Measurements from ENCODE around the gene AVEN.
"Not testable (repeated sequence)": the region's sequence is repeated elsewhere in the genome, so short reads cannot be mapped to it uniquely, and the experiment has no call there.

AVEN gene

DNA sequence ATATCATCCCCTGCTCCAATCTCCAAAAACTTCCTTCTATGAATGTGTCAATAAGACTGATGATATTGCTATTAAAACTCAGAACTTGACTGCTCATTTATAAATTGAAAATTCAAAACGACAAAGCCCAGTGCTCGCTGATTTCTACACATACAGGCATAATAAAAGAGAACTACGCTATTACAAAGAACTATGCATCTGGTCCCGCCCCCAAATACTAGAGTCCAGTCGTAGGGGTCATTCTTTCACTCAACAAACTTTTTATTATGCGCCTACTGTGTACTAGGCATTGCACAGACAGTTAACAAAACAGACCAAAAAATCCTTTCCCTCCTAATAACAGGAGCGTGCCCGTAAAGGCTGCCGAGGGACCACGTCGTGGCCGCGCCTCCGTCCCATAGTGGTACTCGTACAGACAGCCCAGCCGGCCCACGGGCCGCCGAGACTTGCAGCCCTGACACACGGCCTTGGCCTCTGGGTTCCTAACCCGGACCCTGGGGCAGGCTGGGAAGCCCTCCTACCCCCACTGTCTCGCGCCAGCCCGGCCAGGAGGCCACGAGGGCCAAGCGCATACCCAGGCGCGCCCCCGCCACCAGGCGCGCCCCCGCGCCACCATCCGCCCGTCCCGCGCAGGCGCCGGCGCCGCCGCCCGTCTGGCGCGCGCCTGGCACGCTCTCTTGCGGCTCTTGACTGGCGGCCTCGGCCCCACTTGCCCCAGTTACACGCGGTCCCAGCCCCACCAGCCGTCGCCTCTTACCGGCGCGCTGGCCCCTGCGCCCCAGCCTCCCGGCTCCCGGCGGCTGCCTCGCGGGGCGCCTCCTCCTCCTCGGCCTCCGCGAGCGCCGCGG lies 757 bp downstream of the AVEN start:
- peak; percentile 73 for DNase-seq

DNA sequence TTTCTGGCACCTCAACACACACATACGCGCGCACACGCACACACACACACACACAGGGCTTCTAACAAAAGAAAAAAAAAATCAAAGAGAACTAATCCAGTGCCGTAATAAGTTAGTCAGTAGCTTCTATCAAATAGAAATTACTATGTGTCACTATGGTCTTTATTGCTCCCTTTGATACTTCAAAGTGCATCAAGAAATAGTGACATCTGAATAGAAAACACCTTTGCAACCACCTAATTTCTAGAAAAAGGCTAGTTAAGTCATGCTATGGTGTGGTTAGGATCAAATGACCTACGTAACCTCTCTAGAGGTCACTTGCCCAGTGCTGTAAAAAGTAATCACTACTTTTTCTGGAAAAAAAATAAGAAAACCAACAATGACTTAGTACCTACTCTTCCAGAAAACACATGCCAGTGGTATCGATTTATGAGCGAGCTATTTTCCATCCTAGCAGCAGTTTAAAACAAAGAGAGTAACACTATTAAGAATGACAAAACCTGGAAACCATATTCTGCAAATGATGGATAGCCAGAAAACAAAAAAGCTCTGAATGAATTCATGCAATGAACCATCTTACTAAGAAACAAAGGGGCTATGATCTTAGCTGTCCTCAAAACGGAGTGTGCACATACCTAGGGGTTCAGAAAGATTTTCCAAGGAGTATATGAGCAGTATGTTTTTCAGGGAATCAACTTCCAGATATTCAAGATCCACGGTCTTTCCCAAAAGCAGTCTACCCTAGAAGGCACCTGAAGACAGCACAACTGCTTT lies 6.8 kb downstream of the AVEN start:
- no peak for DNase-seq

DNA sequence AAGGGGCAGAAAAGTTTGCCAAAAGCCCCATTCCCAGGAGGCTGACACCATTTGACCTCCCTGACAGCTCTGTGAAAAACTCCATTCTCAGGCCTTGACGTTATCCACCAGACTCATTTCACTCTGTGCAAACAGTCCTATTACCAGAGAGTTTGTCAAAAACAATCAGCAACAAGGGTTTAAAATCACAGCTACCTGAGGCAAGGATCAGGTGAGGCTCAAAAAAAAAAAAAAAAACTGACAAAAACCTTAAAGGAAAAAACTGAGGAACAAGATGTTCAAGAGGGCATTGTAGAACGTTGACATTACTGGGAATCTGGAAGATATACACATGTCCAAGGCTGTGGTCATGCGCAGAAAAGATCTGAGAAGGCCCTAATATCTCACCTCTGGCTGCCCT lies 11.4 kb downstream of the AVEN start:
- DNase-seq = no peak

DNA sequence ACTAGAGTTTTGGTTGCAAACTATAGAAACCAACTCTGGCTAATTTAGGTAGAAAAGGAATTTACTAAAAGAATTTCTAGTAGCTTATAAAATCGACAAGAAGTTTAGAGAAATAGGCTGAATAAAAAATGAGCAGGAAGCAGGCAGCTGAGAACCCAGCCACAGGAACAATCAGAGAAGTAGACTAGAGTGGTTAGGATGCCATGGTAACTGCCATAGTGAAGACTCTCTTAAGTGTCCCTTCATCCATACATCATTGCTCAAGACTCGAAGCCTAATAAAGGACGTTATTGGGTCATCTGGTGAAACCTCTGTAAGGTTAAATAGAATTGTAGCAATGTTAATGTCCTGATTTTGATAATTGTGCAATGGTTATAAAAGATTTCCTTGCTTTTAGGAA lies 13.8 kb downstream of the AVEN start:
- DNase-seq = no peak

DNA sequence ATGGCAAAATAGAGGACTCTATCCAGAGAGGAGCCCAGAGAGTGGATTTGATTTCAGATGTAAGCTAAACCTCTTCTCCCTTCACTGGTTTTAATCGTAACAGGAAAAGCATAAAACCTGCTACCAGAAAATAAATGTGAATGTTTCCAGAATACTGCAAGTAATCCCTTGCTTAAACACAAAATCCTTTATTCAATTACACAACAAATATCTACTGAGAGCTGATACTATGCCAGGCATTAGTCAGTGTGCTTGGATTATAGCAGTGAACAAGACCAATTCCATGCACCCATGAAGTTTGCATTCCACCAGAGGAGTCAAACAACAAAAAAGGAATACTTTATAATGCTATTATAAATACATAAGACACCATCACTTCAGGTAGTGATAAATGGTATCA lies 15.1 kb downstream of the AVEN start:
- DNase-seq = no peak

DNA sequence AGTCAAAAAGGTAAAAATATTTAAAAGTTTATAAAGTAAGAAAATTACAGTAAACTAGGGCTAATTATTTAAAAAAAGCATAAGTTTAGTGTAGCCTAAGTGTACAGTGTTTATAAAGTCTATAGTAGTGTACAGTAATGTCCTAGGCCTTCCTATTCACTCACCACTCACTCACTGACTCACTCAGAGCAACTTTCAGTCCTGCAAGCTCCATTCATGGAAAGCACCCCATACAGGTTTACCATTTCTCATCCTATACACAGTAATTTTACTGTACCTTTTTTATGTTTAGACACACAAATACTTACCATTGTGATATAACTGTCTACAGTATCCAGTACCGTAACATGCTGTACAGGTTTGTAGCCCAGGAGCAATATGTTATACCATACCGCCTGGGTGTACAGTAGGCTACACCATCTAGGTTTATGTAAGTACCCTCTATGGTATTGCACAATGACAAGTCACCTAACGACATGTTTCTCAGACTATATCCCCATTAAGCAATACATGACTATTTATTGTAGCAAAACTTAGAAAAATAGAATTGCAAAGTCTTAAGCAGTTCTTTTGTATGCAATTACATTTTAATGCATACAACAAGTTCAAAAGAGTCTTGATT lies 19.5 kb downstream of the AVEN start:
- no peak for DNase-seq

DNA sequence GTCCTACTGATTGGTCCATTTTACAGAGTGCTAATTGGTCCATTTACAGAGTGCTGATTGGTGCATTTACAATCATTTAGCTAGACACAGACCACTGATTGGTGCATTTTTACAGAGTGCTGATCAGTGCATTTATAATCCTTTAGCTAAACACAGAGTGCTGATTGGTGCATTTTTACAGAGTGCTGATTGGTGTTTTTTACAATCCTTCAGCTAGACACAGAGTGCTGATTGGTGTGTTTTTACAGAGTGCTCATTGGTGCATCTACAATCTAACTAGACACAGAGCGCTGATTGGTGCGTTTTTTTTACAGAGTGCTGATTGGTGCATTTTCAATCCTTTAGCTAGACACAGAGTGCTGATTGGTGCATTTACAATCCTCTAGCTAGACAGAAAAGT lies 20.3 kb downstream of the AVEN start:
- DNase-seq = not testable (repeated sequence)

DNA sequence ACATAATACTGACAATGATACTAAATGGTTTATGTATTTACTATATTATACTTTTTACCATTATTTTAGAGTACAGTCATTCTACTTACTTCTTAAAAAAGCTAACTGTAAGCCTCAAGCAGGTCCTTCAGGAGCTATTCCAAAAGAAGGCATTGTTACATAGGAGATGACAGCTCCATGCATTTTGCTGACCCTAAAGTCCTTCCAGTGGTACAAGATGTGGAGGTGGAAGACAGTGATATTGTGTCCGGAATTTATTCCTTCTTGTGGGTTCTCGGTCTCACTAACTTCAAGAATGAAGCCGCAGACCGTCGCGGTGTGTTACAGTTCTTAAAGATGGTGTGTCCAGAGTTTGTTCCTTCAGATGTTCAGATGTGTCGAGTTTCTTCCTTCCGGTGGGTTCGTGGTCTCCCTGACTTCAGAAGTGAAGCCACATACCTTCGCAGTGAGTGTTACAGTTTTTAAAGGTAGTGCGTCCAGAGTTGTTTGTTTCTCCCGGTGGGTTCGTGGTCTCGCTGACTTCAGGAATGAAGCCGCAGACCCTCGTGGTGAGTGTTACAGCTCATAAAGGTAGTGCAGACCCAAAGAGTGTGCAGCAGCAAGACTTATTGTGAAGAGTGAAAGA lies 20.9 kb downstream of the AVEN start:
- peak; percentile 33 for DNase-seq

DNA sequence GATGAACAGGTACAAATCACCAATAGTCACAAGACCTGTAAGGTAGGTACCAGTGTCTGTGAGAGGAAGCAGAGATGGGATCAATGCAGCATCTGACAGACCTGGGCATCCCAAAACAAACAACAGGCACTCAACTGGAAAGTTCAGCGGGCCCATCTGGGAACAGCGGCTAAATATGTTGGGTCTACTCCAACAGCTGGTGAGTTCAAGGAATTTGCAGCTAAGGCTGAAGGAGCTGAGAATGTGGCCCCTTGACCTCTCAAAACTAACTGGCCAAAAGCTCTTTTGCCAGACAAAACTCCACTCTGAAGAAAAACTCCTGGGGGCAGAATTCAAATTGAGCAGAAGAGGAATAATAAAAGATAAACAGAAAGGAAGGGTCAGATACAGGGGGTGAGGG lies 24.4 kb downstream of the AVEN start:
- DNase-seq = no peak

DNA sequence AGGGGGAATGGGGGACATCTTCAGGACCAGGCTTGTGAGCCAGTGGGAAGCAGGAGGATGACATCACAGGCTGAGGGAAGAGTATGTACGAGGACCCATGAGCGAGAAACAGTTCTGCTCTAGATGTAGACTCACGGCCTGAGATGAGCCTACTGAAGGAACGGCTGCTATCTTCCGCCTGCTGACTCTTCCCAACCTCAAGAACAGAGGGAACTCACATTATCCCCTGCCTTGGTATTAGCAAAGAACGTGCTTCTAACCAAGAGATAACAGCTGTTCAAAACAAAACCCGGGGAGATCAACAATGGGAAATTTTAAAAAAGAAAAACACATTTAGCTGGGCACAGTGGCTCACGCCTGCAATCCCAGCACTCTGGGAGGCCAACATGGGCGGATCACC lies 25.3 kb downstream of the AVEN start:
- DNase-seq = no peak

DNA sequence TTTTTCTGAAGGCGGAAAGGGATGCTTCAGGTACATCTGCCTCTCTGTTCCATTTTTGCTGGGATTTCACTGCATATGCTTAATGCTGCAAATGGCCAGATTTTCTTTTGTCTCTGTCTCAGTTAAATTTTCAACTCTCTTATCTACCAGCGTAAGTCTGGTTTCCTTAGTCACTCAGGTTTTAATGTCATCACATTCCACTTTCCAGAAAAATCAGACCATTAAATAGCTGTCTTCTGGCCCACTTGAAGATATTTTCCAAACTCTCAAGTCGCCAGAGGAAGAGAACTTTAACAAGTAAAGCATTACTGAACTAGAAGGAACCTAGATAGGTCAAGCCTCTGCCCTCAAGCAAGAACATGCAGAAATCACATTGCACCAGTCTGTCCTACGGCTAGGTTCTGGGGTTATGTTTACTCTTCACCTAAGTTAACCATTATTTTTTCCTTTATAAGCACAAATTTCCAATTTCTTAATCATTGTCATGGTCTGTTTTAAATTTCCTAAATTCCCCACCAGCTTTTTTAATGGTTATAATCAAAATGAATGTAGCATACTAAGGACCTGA lies 26.5 kb downstream of the AVEN start:
- DNase-seq = no peak

DNA sequence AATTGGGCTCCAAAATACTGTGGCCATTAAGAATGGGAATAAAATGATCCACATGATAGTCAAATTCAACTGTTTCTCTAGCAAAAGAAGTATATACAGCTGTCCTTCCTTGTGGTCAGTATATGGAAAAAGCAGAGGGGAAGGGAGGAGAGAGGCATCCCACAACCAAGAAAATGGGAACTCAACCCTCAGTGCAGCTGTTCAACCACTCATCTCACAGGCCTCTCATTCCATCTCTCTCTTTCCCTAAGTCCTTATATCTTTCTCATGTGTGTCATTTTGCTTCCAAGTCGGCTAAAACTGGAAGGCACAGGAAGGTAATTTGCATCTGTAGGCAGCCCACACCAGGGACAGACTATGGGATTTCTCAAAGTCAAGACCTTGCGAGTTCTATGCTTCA lies 27.5 kb downstream of the AVEN start:
- no peak for DNase-seq

DNA sequence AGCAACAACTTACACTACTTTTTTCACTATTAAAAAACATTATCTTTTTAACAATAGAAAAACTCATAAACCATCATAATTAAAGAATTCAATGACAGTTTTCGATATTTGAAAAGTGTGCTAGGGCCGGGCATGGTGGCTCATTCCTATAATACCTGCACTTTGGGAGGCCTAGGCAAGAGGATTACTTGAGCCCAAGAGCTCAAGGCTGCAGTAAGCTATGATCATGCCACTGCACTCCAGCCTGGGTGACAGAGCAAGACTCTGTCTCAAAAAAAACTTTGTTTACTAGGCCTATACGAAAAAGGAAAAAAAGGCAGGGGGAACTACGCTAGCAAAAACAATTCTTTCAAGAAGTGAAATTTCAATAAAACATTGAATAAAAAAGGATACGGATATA lies 28.1 kb downstream of the AVEN start:
- no peak for DNase-seq

DNA sequence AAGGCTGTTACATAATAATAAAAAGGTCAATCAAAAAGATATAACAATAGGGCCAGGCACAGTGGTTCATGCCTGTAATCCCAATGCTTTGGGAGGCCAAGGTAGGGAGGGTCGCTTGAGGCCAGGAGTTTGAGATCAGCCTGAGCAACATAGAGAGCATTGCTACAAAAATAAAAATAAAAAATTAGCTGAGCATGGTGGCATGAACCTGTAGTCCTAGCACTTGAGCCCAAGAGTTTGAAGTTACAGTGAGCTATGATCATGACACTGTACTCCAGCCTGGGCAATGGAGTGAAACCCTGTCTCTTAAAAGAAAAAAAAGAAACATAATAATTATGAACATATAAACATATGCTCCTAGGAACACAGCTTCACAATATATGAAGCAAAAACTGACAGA lies 29.3 kb downstream of the AVEN start:
- DNase-seq = no peak

DNA sequence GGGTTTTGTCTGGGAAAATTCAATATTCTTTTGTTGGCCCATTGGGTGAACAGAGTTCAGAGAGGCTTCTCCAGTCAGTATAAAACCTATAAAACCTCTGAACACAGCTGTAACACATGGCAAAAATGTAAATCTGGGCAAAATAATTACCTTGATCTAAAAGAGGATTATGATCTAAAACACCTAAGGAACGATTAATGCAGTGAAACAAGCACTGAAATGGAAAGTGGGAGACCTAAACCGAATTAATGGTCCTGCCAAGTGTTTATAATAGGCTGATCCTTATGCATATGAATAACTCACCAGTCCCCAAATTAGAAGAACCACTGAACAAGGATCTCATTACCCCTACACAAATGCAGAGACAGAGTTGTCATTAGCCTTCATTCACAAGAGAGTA lies 32.6 kb downstream of the AVEN start:
- DNase-seq = no peak

DNA sequence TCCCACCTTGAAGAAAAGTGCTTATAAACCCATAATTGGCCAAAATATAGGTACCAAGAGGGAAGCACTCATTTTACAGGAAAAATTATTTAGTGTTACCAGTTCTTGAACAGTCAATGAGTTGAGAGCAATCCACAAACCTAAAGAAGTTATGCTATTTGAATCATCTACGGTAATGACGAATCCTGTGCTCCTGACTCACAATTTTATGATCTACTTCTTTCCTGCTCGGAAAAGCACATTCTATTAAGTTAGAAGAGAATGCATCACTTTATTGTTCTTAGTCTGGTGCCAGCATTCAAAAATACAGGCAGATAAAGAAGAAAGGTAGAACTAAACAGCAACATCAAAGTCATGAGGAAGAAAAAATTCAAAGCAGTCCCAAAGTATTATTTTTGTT lies 37.5 kb downstream of the AVEN start:
- DNase-seq = no peak

DNA sequence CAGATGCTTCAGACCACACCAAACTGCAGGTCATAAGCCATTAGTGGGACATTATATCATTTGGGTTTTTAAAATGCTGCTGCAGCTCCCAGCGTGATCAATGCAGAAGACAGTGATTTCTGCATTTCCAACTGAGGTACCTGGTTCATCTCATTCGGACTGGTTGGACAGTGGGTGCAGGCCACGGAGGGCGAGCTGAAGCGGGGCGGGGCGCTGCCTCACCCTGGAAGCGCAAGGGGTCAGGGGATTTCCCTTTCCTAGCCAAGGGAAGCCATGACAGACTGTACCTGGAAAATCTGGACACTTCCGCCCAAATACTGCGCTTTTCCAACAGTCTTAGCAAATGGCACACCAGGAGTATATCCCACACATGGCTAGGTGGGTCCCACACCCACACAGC lies 43.3 kb downstream of the AVEN start:
- not testable (repeated sequence) for DNase-seq

DNA sequence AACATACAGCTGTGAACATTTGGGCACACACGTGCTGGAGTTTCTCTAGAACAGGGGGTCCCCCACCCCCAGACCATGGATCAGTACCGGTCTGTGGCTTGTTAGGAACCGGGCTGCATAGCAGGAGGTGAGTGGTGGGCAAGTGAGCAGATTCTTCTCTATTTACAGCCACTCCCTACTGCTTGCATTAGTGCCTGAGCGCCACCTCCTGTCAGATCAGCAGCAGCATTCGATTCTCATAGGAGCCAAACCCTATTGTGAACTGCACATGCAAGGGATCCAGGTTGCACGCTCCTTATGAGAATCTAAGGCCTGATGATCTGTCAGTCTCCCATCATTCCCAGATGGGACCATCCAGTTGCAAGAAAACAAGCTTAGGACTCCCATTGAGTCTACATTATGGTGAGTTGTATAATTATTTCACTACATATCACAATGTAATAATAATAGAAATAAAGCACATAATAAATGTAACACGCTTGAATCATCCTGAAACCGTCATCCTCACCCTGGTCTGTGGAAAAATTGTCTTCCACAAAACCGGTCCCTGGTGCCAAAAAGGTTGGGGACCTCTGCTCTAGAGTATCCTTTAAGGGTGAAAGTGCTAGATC lies 44.9 kb downstream of the AVEN start:
- DNase-seq = no peak

DNA sequence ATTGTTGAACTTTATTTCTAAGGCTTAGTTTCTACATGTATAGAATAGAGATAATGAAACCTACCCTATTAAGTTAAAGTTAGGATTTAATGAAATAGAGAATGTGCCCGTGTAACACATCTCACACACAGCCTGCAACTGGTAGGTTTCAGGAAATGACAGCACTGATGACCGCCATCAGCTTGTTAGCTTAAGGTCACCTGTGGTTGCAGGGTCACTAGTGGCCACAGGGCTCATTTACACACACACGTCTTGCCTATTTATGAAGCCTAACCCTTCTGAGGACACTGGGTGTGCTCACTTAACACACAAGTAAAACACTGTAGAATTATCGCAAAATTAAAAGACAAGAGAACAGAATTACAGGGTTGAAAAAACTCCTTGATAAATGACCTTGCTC lies 50.6 kb downstream of the AVEN start:
- no peak for DNase-seq

DNA sequence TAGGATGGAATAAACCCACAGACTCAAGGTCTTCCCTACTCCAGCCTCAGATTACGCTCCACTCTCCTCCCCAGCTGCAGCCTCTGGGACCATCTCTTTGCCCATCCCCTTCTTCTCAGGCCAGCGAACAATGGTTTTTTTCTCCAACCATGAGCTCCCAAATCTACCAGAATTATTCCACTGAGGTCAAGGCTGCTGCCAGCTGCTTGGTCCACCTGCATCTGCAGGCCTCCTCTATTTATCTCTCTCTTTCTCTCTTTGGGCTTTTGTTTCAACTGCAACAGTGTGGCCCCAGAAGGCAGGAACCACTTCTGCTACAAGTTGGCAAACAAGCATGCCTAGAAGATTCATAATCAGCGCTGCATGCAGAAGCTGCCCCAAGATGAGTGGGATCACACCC lies 51.6 kb downstream of the AVEN start:
- no peak for DNase-seq

DNA sequence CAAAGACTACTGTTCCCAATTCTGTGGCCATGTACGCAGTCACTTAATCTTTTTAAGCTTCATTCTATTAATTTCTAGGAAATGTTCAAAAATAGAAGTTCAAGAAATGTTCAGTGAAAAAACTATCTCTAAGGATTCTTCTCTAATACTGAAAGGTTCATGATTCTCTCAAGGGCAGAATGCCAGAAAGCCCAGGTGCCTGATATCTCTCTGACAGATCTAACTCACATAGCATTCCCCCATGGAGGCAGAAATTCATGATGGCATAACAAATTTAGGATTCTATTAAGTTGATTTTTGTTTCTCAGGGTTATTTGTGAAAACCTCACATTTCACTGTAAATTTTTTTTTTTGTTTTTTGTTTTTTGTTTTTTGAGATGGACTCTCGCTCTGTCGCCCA lies 53.3 kb downstream of the AVEN start:
- DNase-seq = no peak

DNA sequence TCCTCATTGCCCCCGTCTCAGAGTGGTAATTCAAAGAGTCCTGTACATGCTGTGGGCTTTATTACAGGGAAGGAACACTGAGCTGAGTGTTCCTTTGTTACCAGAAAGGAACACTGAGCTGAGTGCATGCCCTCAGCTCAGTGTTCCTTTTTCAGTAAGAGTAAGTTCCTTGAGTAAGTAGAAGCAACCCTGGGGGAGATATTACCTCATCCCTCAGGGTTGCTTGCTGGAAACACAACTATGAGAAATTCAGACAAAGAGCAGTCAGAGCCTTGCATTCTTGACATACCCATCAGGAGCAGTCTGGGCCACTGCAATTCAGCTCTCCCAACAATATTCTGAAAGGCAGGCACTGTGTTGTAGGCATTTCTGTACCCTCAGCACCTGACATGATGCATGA lies 53.7 kb downstream of the AVEN start:
- no peak for DNase-seq

DNA sequence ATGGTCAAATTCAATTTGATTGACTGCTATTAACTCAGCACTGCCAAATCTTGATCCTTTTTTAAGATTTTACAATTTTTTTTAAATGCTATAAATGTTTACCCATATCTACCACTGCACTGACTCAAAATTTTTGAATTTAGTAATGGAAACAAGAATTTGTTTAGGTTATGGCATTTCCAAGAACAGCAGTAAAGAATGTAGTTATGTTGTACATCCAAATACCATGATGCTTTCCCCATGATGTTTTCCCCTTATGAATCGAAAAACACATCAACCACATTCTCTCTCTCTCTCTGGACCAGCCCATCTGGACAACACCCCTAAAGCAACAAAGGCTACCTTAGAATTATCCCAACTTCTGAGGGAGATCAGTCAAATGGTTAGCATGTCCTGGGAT lies 56.5 kb downstream of the AVEN start:
- no peak for DNase-seq
